22Rv1 (cell line): ENCODE data around the gene KIAA0825.

Source experiments
- ZFX ChIP-seq: fragments of 450-650 bp; IDR thresholded peaks from 2 replicates; pipeline ENCODE4 v1.6.1; 2017; ENCODE audit warnings: antibody characterized with exemption, borderline replicate concordance
- TF ChIP-seq, protein P1 (sequence below): fragments of 450-650 bp; IDR thresholded peaks from 2 replicates; pipeline ENCODE4 v1.5.1; 2017; ENCODE audit warnings: mild to moderate bottlenecking

DNA sequence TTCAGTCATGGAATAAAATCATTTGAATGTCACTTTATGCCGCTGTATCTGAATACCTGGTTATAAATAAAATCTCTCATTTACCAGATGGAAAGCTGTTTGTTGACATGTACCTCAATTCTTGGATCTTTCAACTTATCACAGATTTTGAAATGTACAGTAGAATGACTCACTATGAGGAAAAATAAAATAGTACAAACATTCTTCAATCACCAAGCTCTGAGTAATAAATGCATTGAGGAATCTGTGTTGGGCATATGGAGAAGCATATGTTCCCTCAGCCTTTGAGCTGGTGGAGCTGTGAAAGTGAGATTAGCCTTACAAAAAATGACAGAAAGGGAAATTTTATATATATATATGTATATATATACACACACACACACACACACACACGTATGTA is 175.4 kb downstream of the KIAA0825 start:
- TF ChIP-seq, protein P1, sequence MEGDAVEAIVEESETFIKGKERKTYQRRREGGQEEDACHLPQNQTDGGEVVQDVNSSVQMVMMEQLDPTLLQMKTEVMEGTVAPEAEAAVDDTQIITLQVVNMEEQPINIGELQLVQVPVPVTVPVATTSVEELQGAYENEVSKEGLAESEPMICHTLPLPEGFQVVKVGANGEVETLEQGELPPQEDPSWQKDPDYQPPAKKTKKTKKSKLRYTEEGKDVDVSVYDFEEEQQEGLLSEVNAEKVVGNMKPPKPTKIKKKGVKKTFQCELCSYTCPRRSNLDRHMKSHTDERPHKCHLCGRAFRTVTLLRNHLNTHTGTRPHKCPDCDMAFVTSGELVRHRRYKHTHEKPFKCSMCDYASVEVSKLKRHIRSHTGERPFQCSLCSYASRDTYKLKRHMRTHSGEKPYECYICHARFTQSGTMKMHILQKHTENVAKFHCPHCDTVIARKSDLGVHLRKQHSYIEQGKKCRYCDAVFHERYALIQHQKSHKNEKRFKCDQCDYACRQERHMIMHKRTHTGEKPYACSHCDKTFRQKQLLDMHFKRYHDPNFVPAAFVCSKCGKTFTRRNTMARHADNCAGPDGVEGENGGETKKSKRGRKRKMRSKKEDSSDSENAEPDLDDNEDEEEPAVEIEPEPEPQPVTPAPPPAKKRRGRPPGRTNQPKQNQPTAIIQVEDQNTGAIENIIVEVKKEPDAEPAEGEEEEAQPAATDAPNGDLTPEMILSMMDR: no peak
- no peak for TF ChIP-seq ZFX
